ENCODE measurements around the gene PRUNE2. TPM values are rescaled to one million over a fixed set of nuclear protein-coding genes. Genes with fewer than 3 reads are reported as not detected.

The PRUNE2 gene
- total and polyA plus RNA-seq, 2 of the 8 experiments (the other 6 are each of a cell fraction or from before 2014, with no cell fraction given) = 5.5 to 13.3 TPM

DNA sequence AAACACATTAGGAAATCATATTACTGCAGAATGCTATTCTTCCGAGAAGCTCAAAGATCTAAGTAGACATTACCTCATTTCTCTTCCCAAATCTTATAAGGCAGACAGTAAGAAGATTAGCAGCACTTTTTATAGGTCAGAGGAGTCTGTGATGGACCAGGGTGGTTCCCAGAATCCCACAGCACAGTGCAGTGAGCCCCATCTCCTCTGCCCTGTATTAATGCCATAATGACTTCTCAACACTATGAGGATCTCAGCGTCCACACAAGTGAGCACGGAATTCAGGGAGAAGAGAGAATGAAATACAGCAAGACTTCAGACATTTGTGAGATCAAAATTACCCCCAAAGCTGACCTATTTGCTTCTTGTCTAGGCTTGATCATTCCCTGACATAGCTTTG lies 49.9 kb downstream of the PRUNE2 start:
- Histone ChIP-seq H3K4me1 (replicated peaks in 1 of 4; ENCODE audit: control insufficient read depth in 3 of 4, insufficient read depth in 4 of 4, low read length in 3 of 4) (peaks cover 0 to 4% (median 0%) of the 10 kb centered on the region in 4 experiments; a peak in 1 of 7 replicates), H4K91ac (replicated peaks; ENCODE audit: insufficient read length, low read length) (no peak overlapping the region), H3K23ac (ENCODE audit: insufficient read length) (no peak overlapping the region), H4K8ac (ENCODE audit: extremely low read depth, insufficient read depth, low read length) (no peak overlapping the region), H2BK120ac (replicated peaks; ENCODE audit: low read depth, low read length) (no peak overlapping the region), H3K14ac (ENCODE audit: insufficient read length) (no peak overlapping the region), H3K27me3 (replicated peaks in 1 of 4; ENCODE audit: control insufficient read depth in 3 of 4, extremely low read depth in 1 of 4, insufficient read depth in 3 of 4, low read length in 3 of 4) (no peaks in the 10 kb centered on the region), H4K5ac (ENCODE audit: insufficient read length, low read depth, low read length) (no peak overlapping the region), H3K4ac (replicated peaks; ENCODE audit: insufficient read length, low read depth, low read length) (no peak overlapping the region), H3K56ac (replicated peaks; ENCODE audit: insufficient read length, low read depth, low read length) (no peak overlapping the region), H2BK5ac (ENCODE audit: low read depth, low read length) (no peak overlapping the region), H2AK5ac (ENCODE audit: low read depth, low read length) (no peak overlapping the region), H3K23me2 (ENCODE audit: low read depth, low read length) (no peaks in the 10 kb centered on the region), H3K79me1 (ENCODE audit: low read depth, low read length) (no peaks in the 10 kb centered on the region), H3K27ac (ENCODE audit: low read depth, low read length) (no peak overlapping the region), H3K4me2 (ENCODE audit: insufficient read depth in 1 of 2, low read depth in 2 of 2, low read length in 2 of 2) (no peak overlapping the region), H2AFZ (ENCODE audit: low read length) (no peak overlapping the region), H3K79me2 (ENCODE audit: control insufficient read depth in 1 of 2, insufficient read depth in 2 of 2, low read length in 2 of 2) (no peaks in the 10 kb centered on the region), H2BK15ac (ENCODE audit: low read length) (no peak overlapping the region), H3K9me3 (ENCODE audit: insufficient read depth in 2 of 2, low read depth in 1 of 2, low read length in 1 of 2) (no peaks in the 10 kb centered on the region; a peak in 1 of 4 replicates), H2BK20ac (ENCODE audit: low read length) (no peak overlapping the region), H4K20me1 (replicated peaks in 1 of 2; ENCODE audit: control insufficient read depth in 1 of 2, insufficient read depth in 2 of 2, low read length in 2 of 2) (no peaks in the 10 kb centered on the region), H3K9ac (replicated peaks in 1 of 4; ENCODE audit: extremely low read depth in 1 of 4, low read depth in 3 of 4, low read length in 3 of 4) (no peak overlapping the region), H3K4me3 (ENCODE audit: extremely low read depth in 1 of 4, insufficient read depth in 2 of 4, low read depth in 3 of 4, low read length in 4 of 4) (no peak overlapping the region), H3K36me3 (ENCODE audit: control insufficient read depth in 2 of 4, insufficient read depth in 4 of 4, low read length in 3 of 4) (no peaks in the 10 kb centered on the region), H3K18ac (ENCODE audit: extremely low read depth, low read length) (no peak overlapping the region), H2BK12ac (ENCODE audit: low read depth, low read length) (no peak overlapping the region)
- ChIA-PET CTCF (ENCODE audit: partially characterized antibody) (interaction anchor here (1.1 kb wide), 1 partner anchor 14 kb away, joined by 3 read pairs; no protein-coding TSS in a partner anchor), POLR2A (ENCODE audit: partially characterized antibody) (no interaction called here)
- FAIRE-seq = no peak
- DNase-seq (ENCODE audit: low read depth in 1 of 2, low spot score in 2 of 2) = no peak
- WGBS, 2 experiments (ENCODE audit: extremely low coverage in 1 of 2, insufficient coverage in 1 of 2, insufficient read length in 1 of 2, insufficient replicate concordance in 2 of 2, low coverage in 1 of 2, low lambda C conversion rate in 2 of 2, missing lambda C conversion rate in 1 of 2) = 91% methylated on average over 3 of the region's 3 CpGs; no CpG with 5 or more reads in 1 of the 2 experiments
- no peak for TF ChIP-seq JUND (IDR thresholded peaks at IDR 0.05; ENCODE audit: low read length)
- no peak for TF ChIP-seq PHF8 (conservative IDR thresholded peaks at IDR 0.05; ENCODE audit: low read depth, low read length)
- no peak for TF ChIP-seq JUN (IDR thresholded peaks at IDR 0.05; ENCODE audit: low read depth, low read length)
- TF ChIP-seq TCF12 (IDR thresholded peaks at IDR 0.05; ENCODE audit: low read depth, low read length) = no peak
- TF ChIP-seq SP1 (IDR thresholded peaks at IDR 0.05; ENCODE audit: low read depth, low read length) = no peak
- TF ChIP-seq NANOG (IDR thresholded peaks at IDR 0.05; ENCODE audit: insufficient read depth, low read depth, low read length, poor library complexity, severe bottlenecking) = no peak
- TF ChIP-seq BRCA1 (IDR thresholded peaks at IDR 0.05; ENCODE audit: low read depth, low read length) = no peak
- no peak for TF ChIP-seq CBX5 (IDR thresholded peaks at IDR 0.05; ENCODE audit: low read depth, low read length)
- no peak for TF ChIP-seq RXRA (IDR thresholded peaks at IDR 0.05; ENCODE audit: insufficient read depth, low read depth, low read length)
- no peak for TF ChIP-seq NRF1 (IDR thresholded peaks at IDR 0.05; ENCODE audit: low read depth, low read length)
- no peak for TF ChIP-seq KDM4A (IDR thresholded peaks at IDR 0.05; ENCODE audit: low read depth, low read length, severe bottlenecking)
- TF ChIP-seq EZH2 (IDR thresholded peaks at IDR 0.05; ENCODE audit: low read depth, low read length, severe bottlenecking) = no peak
- TF ChIP-seq, protein P1, sequence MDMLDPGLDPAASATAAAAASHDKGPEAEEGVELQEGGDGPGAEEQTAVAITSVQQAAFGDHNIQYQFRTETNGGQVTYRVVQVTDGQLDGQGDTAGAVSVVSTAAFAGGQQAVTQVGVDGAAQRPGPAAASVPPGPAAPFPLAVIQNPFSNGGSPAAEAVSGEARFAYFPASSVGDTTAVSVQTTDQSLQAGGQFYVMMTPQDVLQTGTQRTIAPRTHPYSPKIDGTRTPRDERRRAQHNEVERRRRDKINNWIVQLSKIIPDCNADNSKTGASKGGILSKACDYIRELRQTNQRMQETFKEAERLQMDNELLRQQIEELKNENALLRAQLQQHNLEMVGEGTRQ (IDR thresholded peaks at IDR 0.05; ENCODE audit: low read length) = no peak
- no peak for TF ChIP-seq FOSL1 (IDR thresholded peaks at IDR 0.05; ENCODE audit: insufficient read depth, low read depth, low read length)

Measured in H1 (cell line).